Left forelimb (tissue), 1 donor: ENCODE results near the gene AK1.

Source experiments
- DNase-seq: peaks from one replicate; pipeline ENCODE4 v3.0.0-alpha.2; 2018; ENCODE audit warnings: low spot score

The AK1 gene

GRCh38 chr9:127877566-127877998 is at the start of gene AK1:
Gene AK1 (minus strand): TSS chr9:127877675. CDS start chr9:127874617, 3,058 bp downstream.
- peak; percentile 83 for DNase-seq

GRCh38 chr9:127926906-127927200 is 49.4 kb upstream of the AK1 start:
- DNase-seq, result no peak

GRCh38 chr9:127925959-127926905 is 48.8 kb upstream of the AK1 start:
- no peak for DNase-seq

DNA sequence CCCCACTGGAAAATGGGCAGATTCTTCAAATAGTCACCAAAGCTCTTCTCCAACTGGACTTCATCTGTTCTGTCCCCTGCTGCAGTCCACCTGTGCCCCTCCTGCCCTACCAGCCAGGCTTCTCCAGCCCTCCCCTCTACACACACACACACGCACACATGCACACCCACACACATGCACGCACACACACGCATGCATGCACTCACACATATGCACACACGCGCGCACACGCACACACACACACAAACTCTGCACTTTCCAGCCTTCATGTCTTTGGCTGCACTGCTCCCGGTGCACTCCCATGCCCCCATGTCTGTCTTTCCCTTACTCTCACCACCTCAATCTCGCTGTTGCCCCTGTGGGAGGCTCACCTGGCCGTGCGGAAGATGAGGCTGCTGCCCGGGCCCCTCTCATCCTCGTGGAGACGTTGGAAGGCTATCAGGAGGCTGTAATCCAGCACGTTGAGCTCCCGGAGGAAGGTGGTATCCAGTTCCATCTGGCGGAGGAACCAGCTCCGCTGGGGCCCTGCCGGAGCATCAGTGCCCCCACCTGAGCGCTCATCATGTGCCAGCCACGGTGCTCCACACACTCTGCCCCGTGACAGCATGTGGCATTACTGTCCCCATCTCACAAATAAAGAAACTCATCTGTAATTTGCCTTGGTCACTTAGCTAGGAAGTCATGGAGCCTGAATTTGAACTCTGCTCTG is 47.4 kb upstream of the AK1 start:
- DNase-seq, result no peak

GRCh38 chr9:127923771-127924170 is 46.3 kb upstream of the AK1 start:
- no peak for DNase-seq

- no peak for DNase-seq
Measured at GRCh38 chr9:127923046-127923445, 45.6 kb upstream of the AK1 start.

GRCh38 chr9:127921557-127922120 is 44.2 kb upstream of the AK1 start:
- DNase-seq, result no peak

DNA sequence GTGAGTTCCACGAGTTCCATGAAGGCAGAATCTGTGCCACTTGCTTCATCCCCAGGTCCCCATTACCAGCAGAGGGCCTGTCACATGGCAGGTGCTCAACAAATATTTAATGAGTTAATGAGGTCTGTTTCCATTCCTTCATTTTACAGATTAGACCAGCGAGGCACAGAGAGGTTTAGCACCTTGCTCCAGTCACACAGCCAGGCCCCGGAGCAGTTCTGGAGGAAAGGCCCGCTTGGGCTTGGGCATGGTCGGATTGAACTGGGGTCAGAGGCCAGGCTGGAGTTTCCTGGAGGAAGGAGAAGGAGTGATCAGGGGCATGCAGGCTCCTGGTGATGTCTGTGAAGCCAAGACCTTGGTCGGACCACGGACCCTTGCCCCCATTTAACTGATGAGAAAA is 43.3 kb upstream of the AK1 start:
- DNase-seq, result no peak

GRCh38 chr9:127919253-127919815 is 41.9 kb upstream of the AK1 start:
- no peak for DNase-seq

GRCh38 chr9:127918183-127919107 is 41.0 kb upstream of the AK1 start:
- no peak for DNase-seq

DNA sequence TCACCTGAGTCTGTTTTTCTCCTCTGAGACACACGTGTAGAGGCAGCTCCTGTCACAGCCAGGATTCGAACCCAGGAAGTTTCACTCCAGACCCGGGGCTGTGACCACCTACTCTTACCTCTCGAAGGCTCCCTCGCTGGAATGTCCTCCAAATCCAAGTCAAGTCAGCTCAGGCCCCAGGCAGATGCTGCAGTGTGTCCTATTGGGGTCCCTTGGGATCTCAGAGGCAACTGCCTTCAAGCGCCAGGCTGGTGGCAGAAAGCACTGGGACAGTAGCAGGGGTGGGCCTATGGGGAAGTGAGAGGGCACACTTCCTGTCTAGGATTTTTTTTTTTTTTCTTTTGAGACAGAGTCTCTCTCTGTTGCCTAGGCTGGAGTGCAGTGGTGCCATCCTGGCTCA is 40.1 kb upstream of the AK1 start:
- no peak for DNase-seq

DNA sequence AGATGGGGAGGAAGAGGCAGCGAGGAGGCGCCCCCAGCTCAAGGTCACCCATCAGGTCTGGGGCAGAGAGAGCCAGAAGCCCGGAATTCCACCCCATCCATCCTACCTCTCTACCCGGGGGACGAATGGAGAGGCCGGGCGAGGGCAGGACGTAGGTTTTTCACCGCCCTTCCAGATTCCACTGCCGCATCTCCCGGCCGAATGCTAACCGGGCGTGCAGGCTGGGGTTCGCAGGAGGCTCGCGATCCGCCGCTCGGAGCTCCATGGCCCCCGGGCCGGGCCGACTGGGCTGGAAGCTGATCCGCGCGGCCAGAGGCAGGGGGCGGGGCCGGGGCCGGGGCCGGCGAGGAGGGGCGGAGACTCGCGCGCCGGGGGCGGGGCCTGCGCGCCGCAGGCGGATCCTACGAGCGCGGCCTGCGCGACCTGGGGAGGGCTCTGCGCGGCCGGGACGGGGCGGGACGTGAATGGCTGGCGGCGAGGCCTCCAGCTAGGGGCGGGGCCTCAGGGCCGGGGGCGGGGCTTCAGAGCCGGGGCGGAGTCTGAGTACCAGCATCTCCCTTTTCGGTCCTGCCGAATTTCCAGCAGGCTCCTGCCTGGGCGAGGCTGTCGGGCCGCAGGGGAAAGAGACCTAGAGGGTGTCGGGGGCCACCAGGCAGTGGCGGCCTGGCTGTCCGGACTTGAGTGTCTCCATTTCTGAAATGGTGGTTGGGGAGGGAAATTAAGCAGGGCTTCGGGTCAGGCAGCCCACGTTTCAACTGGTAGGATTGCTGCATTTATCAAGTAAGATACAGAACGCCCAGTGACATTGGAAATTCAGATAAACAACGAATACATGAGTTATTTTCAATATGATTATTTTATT is 39.5 kb upstream of the AK1 start, which contains the start of gene ST6GALNAC4:
TSS of gene ST6GALNAC4 (minus strand) at position 322 of the 862 bp plus-strand sequence. CDS start 622 bp downstream, outside the sequence.
- DNase-seq, result peak; percentile 98

- DNase-seq, result no peak
Measured at GRCh38 chr9:127915801-127916719, 38.6 kb upstream of the AK1 start.

DNA sequence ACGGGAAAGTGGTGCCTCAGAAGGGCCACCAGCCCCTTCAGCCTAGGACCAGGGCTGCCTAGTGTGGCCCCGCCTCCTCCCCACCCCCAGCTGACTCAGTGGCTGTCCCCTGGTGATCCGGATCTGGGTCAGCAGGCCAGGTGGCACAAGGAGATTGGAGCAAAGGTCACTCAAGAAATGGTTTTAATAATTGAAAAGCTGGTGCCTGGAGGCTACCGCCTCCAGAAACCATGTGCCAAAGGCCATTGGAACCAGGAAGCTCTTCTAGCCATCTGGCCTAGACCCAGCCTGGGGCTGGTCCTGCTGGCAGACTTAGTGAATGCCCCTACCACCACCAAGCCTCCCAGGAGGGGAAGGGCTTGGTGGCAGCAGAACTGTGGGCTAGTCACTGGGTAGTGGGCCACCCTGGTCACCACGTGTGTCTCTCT is 37.9 kb upstream of the AK1 start:
- DNase-seq, result no peak

DNA sequence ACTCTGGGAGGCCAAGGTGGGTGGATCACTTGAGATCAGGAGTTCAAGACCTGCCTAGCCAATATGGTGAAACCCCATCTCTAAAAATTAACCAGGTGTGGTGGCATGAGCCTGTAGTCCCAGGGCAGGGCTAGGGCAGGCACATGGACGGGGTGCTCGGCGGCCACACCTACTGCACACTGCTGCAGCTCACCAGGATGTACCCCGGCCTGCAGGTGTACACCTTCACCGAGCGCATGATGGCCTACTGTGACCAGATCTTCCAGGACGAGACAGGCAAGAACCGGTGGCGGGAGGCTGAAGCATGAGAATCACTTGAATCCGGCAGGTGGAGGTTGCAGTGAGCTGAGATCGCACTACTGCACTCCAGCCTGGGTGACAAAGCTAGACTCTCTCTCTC is 36.2 kb upstream of the AK1 start:
- no peak for DNase-seq

DNA sequence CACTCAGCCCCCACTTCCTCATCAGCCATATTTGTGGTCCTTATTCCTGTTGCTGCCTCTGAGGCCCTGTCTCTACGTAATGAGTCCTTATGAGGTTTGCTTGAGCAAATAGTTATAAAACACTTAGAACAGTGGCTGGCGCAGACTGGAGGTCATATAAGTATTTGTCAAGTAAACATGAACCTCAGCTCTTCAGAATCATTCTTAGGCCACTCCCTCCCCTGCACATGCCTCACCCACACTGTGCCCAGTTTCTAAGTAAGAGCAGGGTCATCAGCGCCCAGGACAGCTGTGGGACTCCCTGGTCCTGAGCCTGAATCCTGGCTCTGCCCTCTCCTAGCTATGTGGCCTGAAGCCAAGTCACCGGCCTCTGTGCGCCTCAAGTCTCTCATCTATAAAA is 35.4 kb upstream of the AK1 start:
- no peak for DNase-seq

DNA sequence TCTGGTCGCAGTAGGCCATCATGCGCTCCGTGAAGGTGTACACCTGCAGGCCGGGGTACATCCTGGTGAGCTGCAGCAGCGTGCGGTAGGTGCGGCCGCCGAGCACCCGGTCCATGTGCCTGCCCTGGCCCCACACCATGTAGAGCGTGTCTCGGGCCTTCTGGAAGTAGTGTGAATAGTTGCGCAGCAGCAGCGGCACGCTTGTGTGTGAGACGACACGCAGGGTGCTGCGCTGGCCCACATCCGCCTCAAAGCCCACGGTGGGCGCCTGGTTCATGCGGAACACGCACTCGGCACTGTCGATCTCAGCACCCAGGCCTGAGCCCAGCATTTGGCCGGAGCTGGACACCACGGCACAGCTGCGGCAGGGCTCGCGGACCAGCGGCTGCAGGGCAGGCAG is 34.8 kb upstream of the AK1 start:
- no peak for DNase-seq

- no peak for DNase-seq
Measured at GRCh38 chr9:127910613-127911205, 33.2 kb upstream of the AK1 start.

DNA sequence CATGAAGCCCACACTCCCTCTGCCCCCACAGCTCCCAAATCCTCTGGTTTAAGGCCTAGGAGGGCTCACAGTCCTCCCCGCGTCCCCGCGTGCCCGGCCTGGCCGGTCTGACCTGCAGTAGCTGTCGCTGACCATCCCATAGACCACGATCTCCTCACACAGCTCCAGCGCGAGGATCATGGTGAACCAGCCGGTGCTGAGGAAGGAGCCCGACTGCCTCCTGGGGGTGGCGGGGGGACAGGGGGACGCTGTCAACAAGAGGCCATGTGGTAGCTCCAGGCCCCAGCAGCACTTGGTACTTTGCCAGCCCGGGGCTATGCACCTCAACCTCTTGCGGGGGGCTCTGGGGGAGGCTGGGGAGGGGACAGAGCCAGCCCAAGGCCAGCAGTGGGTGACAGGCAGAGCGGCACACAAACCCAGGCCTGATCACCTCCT is 32.4 kb upstream of the AK1 start:
- DNase-seq, result no peak
